Neural cell (in vitro differentiated cells): ENCODE measurements around the gene PCDHGA5. TPM values are rescaled to one million over a fixed set of nuclear protein-coding genes. Genes with fewer than 3 reads are reported as not detected.

Source experiments
- H2AFZ ChIP-seq: fragments of 200-600, 300-800 bp; sonication (generic), shearing (Covaris generic); 2 replicates; pipeline ENCODE4 v1.6.0; 2014; ENCODE audit warnings: low read depth, mild to moderate bottlenecking, antibody characterized with exemption, low read length, moderate library complexity
- H3F3A ChIP-seq: fragments of 200-600 bp; shearing (Covaris generic); 2 replicates; pipeline ENCODE4 v1.6.1; 2016; ENCODE audit warnings: mild to moderate bottlenecking, moderate library complexity, mixed read lengths, antibody characterized with exemption, low read length; ENCODE audit not compliant: insufficient read depth, poor library complexity, severe bottlenecking
- H3K27ac ChIP-seq: fragments of 200-600, 300-800 bp; sonication (generic), shearing (Covaris generic); 2 replicates; pipeline ENCODE4 v1.5.1; 2014; ENCODE audit warnings: mild to moderate bottlenecking, low read length, moderate library complexity
- H3K27me3 ChIP-seq: fragments of 300-800, 200-600 bp; sonication (generic), shearing (Covaris generic); 2 replicates; pipeline ENCODE4 v1.6.0; 2014; ENCODE audit warnings: mild to moderate bottlenecking, low read depth, low read length, moderate library complexity; ENCODE audit not compliant: insufficient read depth
- H3K36me3 ChIP-seq: fragments of 300-800, 200-600 bp; sonication (generic), shearing (Covaris generic); 2 replicates; pipeline ENCODE4 v1.5.1; 2014; ENCODE audit warnings: mild to moderate bottlenecking, antibody characterized with exemption, low read length, moderate library complexity; ENCODE audit not compliant: insufficient read depth
- H3K4me2 ChIP-seq: fragments of 300-800, 200-600 bp; sonication (generic), shearing (Covaris generic); 2 replicates; pipeline ENCODE4 v1.6.0; 2014; ENCODE audit warnings: mild to moderate bottlenecking, low read length
- H3K4me3 ChIP-seq: fragments of 300-800, 200-600 bp; sonication (generic), shearing (Covaris generic); 2 replicates; pipeline ENCODE4 v1.5.1; 2014; ENCODE audit warnings: mild to moderate bottlenecking, low read length, moderate library complexity
- H3K79me2 ChIP-seq: fragments of 200-600 bp; shearing (Covaris generic); replicated peaks from 2 replicates; pipeline ENCODE4 v1.6.0; 2014; ENCODE audit warnings: mild to moderate bottlenecking, low read length, moderate library complexity; ENCODE audit not compliant: insufficient read depth
- H3K9ac ChIP-seq: fragments of 300-800, 200-600 bp; sonication (generic), shearing (Covaris generic); 2 replicates; pipeline ENCODE4 v1.6.1; 2016; ENCODE audit warnings: mild to moderate bottlenecking, low read length, mixed read lengths
- H3K9me2 ChIP-seq: fragments of 200-600 bp; shearing (Covaris generic); 2 replicates; pipeline ENCODE4 v1.6.1; 2016; ENCODE audit warnings: mild to moderate bottlenecking, low read length, mixed read lengths; ENCODE audit not compliant: insufficient read depth
- H3K9me3 ChIP-seq: fragments of 200-600, 300-800 bp; sonication (generic), shearing (Covaris generic); 2 replicates; pipeline ENCODE4 v1.6.1; 2016; ENCODE audit warnings: mild to moderate bottlenecking, mixed run types, low read length, moderate library complexity, mixed read lengths
- H4K20me1 ChIP-seq: fragments of 200-600 bp; shearing (Covaris generic); 2 replicates; pipeline ENCODE4 v1.6.1; 2016; ENCODE audit warnings: mild to moderate bottlenecking, mixed run types; ENCODE audit not compliant: insufficient read depth
- CTCF ChIP-seq: fragments of 450-650 bp; IDR thresholded peaks from 2 replicates; pipeline ENCODE4 v1.5.1; 2014; ENCODE audit warnings: antibody characterized with exemption, mild to moderate bottlenecking, moderate library complexity; ENCODE audit not compliant: poor library complexity, severe bottlenecking
- EP300 ChIP-seq: fragments of 450-650 bp; conservative IDR thresholded peaks from 2 replicates; pipeline ENCODE4 v1.6.1; 2014; ENCODE audit warnings: antibody characterized with exemption, mild to moderate bottlenecking, moderate library complexity; ENCODE audit not compliant: poor library complexity, severe bottlenecking
- EZH2 ChIP-seq: fragments of 200-600, 300-800 bp; shearing (Covaris generic), sonication (generic); IDR thresholded peaks from 2 replicates; pipeline ENCODE4 v1.6.1; 2014; ENCODE audit warnings: antibody characterized with exemption, low read length, borderline replicate concordance, mild to moderate bottlenecking; ENCODE audit not compliant: insufficient read depth, poor library complexity, severe bottlenecking
- MXI1 ChIP-seq: fragments of 450-650 bp; conservative IDR thresholded peaks from 2 replicates; pipeline ENCODE4 v1.6.1; 2014; ENCODE audit warnings: antibody characterized with exemption, mild to moderate bottlenecking; ENCODE audit not compliant: poor library complexity, severe bottlenecking
- POLR2AphosphoS5 ChIP-seq: IDR thresholded peaks from 2 replicates; pipeline ENCODE4 v1.6.1; 2012
- RAD21 ChIP-seq: fragments of 450-650 bp; conservative IDR thresholded peaks from 2 replicates; pipeline ENCODE4 v1.6.1; 2014; ENCODE audit warnings: antibody characterized with exemption, mild to moderate bottlenecking, moderate library complexity
- SMC3 ChIP-seq: fragments of 450-650 bp; conservative IDR thresholded peaks from 2 replicates; pipeline ENCODE4 v1.6.1; 2014; ENCODE audit warnings: antibody characterized with exemption, mild to moderate bottlenecking, moderate library complexity; ENCODE audit not compliant: poor library complexity
- TAF1 ChIP-seq: IDR thresholded peaks from 2 replicates; pipeline ENCODE4 v1.6.1; 2012; ENCODE audit warnings: low read depth
- polyA plus RNA-seq: library from polyadenylated mRNA; depleted of rRNA; stranded (reverse); fragments of >200 nt; gene quantifications from 2 replicates; pipeline ENCODE4 v1.2.3, GENCODE V29; 2014
- TF ChIP-seq, protein P1 (sequence below): IDR thresholded peaks from 2 replicates; pipeline ENCODE4 v1.6.1; 2012; ENCODE audit warnings: borderline replicate concordance

PCDHGA5 gene
- polyA plus RNA-seq, 1 donor from 2014 or later, result 0.25 TPM

DNA sequence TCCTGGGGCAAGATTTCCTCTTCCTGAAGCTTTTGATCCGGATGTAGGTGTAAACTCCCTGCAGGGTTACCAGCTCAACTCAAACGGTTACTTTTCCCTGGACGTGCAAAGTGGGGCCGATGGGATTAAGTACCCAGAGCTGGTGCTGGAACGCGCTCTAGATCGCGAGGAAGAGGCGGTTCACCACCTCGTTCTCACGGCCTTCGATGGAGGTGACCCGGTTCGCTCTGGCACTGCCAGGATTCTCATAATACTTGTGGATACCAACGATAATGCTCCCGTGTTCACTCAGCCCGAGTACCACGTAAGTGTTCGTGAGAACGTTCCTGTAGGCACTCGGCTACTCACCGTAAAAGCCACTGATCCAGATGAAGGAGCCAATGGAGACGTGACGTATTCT is 8.3 kb upstream of the PCDHGA5 start:
- H3K9me3 ChIP-seq, result peaks cover 37% of the 10 kb centered on the region
- no peaks in the 10 kb centered on the region for H3K9me2 ChIP-seq
- no peaks in the 10 kb centered on the region for H3K79me2 ChIP-seq
- H3F3A ChIP-seq, result no peaks in the 10 kb centered on the region
- no peak overlapping the region for H3K27ac ChIP-seq
- H3K9ac ChIP-seq, result no peak overlapping the region
- H3K4me3 ChIP-seq, result no peak overlapping the region
- no peaks in the 10 kb centered on the region for H4K20me1 ChIP-seq
- H3K36me3 ChIP-seq, result no peaks in the 10 kb centered on the region
- no peak overlapping the region for H2AFZ ChIP-seq
- no peak overlapping the region for H3K4me2 ChIP-seq
- H3K27me3 ChIP-seq, result no peaks in the 10 kb centered on the region
- TF ChIP-seq, protein P1, sequence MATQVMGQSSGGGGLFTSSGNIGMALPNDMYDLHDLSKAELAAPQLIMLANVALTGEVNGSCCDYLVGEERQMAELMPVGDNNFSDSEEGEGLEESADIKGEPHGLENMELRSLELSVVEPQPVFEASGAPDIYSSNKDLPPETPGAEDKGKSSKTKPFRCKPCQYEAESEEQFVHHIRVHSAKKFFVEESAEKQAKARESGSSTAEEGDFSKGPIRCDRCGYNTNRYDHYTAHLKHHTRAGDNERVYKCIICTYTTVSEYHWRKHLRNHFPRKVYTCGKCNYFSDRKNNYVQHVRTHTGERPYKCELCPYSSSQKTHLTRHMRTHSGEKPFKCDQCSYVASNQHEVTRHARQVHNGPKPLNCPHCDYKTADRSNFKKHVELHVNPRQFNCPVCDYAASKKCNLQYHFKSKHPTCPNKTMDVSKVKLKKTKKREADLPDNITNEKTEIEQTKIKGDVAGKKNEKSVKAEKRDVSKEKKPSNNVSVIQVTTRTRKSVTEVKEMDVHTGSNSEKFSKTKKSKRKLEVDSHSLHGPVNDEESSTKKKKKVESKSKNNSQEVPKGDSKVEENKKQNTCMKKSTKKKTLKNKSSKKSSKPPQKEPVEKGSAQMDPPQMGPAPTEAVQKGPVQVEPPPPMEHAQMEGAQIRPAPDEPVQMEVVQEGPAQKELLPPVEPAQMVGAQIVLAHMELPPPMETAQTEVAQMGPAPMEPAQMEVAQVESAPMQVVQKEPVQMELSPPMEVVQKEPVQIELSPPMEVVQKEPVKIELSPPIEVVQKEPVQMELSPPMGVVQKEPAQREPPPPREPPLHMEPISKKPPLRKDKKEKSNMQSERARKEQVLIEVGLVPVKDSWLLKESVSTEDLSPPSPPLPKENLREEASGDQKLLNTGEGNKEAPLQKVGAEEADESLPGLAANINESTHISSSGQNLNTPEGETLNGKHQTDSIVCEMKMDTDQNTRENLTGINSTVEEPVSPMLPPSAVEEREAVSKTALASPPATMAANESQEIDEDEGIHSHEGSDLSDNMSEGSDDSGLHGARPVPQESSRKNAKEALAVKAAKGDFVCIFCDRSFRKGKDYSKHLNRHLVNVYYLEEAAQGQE, result no peak
- TF ChIP-seq RAD21, result no peak
- TF ChIP-seq CTCF, result no peak
- TF ChIP-seq MXI1, result no peak
- TF ChIP-seq POLR2AphosphoS5, result no peak

DNA sequence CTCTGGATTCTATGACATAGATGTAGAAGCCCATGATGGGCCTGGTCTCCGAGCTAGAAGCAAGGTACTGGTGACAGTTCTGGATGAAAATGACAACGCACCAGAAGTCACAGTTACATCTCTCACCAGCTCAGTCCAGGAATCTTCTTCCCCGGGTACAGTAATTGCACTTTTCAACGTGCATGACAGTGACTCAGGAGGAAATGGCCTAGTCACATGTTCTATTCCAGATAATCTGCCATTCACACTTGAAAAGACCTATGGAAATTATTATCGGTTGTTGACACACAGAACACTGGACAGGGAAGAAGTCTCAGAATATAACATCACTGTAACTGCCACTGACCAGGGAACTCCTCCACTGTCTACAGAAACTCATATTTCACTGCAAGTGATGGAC is 7.8 kb upstream of the PCDHGA5 start:
- no peaks in the 10 kb centered on the region for H3K79me2 ChIP-seq
- no peak overlapping the region for H3K4me2 ChIP-seq
- TF ChIP-seq TAF1 (no peak), RAD21 (no peak), EP300 (no peak), POLR2AphosphoS5 (no peak), CTCF (no peak), MXI1 (no peak), EZH2 (no peak), SMC3 (no peak)
- TF ChIP-seq, protein P1, result no peak
- H3K27ac ChIP-seq, result no peak overlapping the region
- H3K9ac ChIP-seq, result no peak overlapping the region
- H3K9me3 ChIP-seq, result peaks cover 37% of the 10 kb centered on the region
- no peak overlapping the region for H2AFZ ChIP-seq
- H3F3A ChIP-seq, result no peaks in the 10 kb centered on the region
- H3K4me3 ChIP-seq, result no peak overlapping the region
- no peaks in the 10 kb centered on the region for H3K9me2 ChIP-seq
- no peaks in the 10 kb centered on the region for H4K20me1 ChIP-seq
- no peaks in the 10 kb centered on the region for H3K36me3 ChIP-seq
- H3K27me3 ChIP-seq, result no peaks in the 10 kb centered on the region
